GM12878 (cell line): ENCODE measurements around the gene PNISR. TPM values are rescaled to one million over a fixed set of nuclear protein-coding genes. Genes with fewer than 3 reads are reported as not detected.

Source experiments
- NFXL1 ChIP-seq: fragments of 450-650 bp; IDR thresholded peaks from 2 replicates; pipeline ENCODE4 v1.6.1; 2017; ENCODE audit warnings: antibody characterized with exemption, mild to moderate bottlenecking, borderline replicate concordance
- polyA plus RNA-seq, 11 experiments: library from polyadenylated mRNA; depleted of rRNA in 4 of 11; unstranded in 6 of 11; stranded (reverse) in 5 of 11; fragments of >200 nt; fragmentation: Nextera tagmentation in 4 of 11; fragmentation: Illumina TruSeq in 1 of 11; extraction: Ambion mirVana in 4 of 11; extraction: Trizol in 1 of 11; gene quantifications; 1 replicate in 1 of 11; 2 replicates in 10 of 11; pipeline versions ENCODE4 v1.2.1 to v1.2.3, GENCODE V29; 2011 to 2016; ENCODE audit warnings: inconsistent platforms in 2 of 11, missing spikeins in 2 of 11, low read depth in 1 of 11
- total RNA-seq, 4 experiments: library from RNA; depleted of rRNA in 3 of 4; stranded (reverse); fragments of >200 nt in 3 of 4; fragmentation: Illumina TruSeq in 1 of 4; extraction: Trizol in 1 of 4; gene quantifications; 2 replicates each; pipeline versions ENCODE4 v1.2.1 to v1.2.3, GENCODE V29; 2013 to 2021

Gene PNISR
- total and polyA plus RNA-seq, 10 of the 15 experiments (the other 5 are each of a cell fraction or from before 2014, with no cell fraction given), result 79.1 to 180 (median 105) TPM

DNA sequence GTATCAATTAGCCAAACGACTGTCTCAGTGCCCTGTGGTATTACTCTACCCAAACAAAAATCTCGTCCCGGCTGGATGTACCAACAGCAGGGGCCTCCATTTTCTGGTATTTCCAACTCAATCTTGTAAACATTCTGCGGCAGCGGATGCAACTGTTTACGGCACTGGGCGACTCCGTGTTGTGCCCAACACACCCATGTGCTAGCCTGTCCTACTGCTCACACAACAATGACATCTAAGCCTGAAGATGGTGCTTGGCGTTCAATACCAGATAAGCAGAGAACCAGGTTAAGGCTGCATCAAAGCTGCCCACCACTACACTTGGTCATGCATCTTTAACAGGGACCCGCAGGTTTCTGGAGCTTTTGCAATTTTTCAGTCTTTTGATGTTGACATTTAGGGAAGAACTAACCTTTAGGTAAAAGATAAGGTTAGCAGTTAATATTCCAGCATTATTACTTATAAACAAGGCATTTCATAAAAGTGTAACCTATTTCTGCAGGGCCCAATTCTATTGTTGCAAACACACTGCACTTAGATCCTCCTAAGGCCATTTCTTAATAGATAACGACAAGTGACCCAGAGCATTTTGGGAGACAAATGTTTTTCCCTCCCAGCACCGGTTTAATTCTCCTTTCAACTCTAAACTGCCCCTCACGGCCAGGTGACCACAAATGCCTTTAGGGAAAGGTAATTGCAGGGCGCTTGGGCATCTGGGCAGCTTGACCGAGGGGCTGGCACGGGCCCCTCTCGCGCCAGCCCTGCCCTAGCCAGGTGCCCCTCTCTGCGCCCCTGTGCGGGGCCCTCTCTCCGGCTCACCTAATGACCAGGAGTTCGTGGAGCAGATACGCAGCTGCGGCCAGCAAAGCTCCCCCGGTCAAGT, 76.6 kb downstream of the PNISR start (continued):
- no peak for TF ChIP-seq NFXL1

Other genes with a start within 250 kb of the PNISR start
- gene FAXC, start 75.6 kb downstream of the PNISR start, total RNA-seq (2014; rRNA removed), result not detected in 2 replicates
- not detected in 2 replicates for gene FAXC, start 75.6 kb downstream of the PNISR start, total RNA-seq (2014; rRNA removed; fragmentation: Illumina TruSeq; extraction: Trizol)
- not detected in 2 replicates for gene FAXC, start 75.6 kb downstream of the PNISR start, total RNA-seq (2021)
- gene FAXC, start 75.6 kb downstream of the PNISR start, polyA plus RNA-seq (2011; rRNA removed), result not detected in 2 replicates
- gene FAXC, start 75.6 kb downstream of the PNISR start, polyA plus RNA-seq (2014; fragmentation: Illumina TruSeq; extraction: Trizol), result not detected in 2 replicates
- gene FAXC, start 75.6 kb downstream of the PNISR start, polyA plus RNA-seq (2014; fragmentation: Nextera tagmentation; extraction: Ambion mirVana), result not detected
- gene FAXC, start 75.6 kb downstream of the PNISR start, polyA plus RNA-seq (2014; rRNA removed), result not detected in 2 replicates
- gene FAXC, start 75.6 kb downstream of the PNISR start, polyA plus RNA-seq (2016; fragmentation: Nextera tagmentation; extraction: Ambion mirVana), result not detected
- 9.3 and 10.7 TPM in 2 replicates for gene COQ3, start 31.1 kb downstream of the PNISR start, total RNA-seq (2014; rRNA removed)
- gene COQ3, start 31.1 kb downstream of the PNISR start, total RNA-seq (2014; rRNA removed; fragmentation: Illumina TruSeq; extraction: Trizol), result 13.6 and 14.1 TPM in 2 replicates
- gene COQ3, start 31.1 kb downstream of the PNISR start, total RNA-seq (2021), result 11.4 and 11.9 TPM in 2 replicates
- gene COQ3, start 31.1 kb downstream of the PNISR start, polyA plus RNA-seq (2011; rRNA removed), result 16.4 and 22.8 TPM in 2 replicates
- gene COQ3, start 31.1 kb downstream of the PNISR start, polyA plus RNA-seq (2014; fragmentation: Illumina TruSeq; extraction: Trizol), result 15.5 and 19.3 TPM in 2 replicates
- gene COQ3, start 31.1 kb downstream of the PNISR start, polyA plus RNA-seq (2014; fragmentation: Nextera tagmentation; extraction: Ambion mirVana), result 10 to 100 TPM; 43.3 to 50.6 TPM
- gene COQ3, start 31.1 kb downstream of the PNISR start, polyA plus RNA-seq (2014; rRNA removed), result 13.3 and 13.5 TPM in 2 replicates
- 10 to 100 TPM; 26.8 to 27.9 TPM for gene COQ3, start 31.1 kb downstream of the PNISR start, polyA plus RNA-seq (2016; fragmentation: Nextera tagmentation; extraction: Ambion mirVana)
- 12.9 and 16.6 TPM in 2 replicates for gene USP45, start 90.1 kb upstream of the PNISR start, total RNA-seq (2014; rRNA removed)
- 17.2 and 21.6 TPM in 2 replicates for gene USP45, start 90.1 kb upstream of the PNISR start, total RNA-seq (2014; rRNA removed; fragmentation: Illumina TruSeq; extraction: Trizol)
- 11.0 and 12.0 TPM in 2 replicates for gene USP45, start 90.1 kb upstream of the PNISR start, total RNA-seq (2021)
- 16.5 and 21.8 TPM in 2 replicates for gene USP45, start 90.1 kb upstream of the PNISR start, polyA plus RNA-seq (2011; rRNA removed)
- 17.4 and 24.3 TPM in 2 replicates for gene USP45, start 90.1 kb upstream of the PNISR start, polyA plus RNA-seq (2014; fragmentation: Illumina TruSeq; extraction: Trizol)
- 10 to 100 TPM; 13.0 to 14.1 TPM for gene USP45, start 90.1 kb upstream of the PNISR start, polyA plus RNA-seq (2014; fragmentation: Nextera tagmentation; extraction: Ambion mirVana)
- 9.6 and 10.4 TPM in 2 replicates for gene USP45, start 90.1 kb upstream of the PNISR start, polyA plus RNA-seq (2014; rRNA removed)
- 10 to 100 TPM; 12.3 to 16.0 TPM for gene USP45, start 90.1 kb upstream of the PNISR start, polyA plus RNA-seq (2016; fragmentation: Nextera tagmentation; extraction: Ambion mirVana)
- 85.1 and 104 TPM in 2 replicates for gene CCNC, start 143.4 kb upstream of the PNISR start, total RNA-seq (2014; rRNA removed)
- 105 and 111 TPM in 2 replicates for gene CCNC, start 143.4 kb upstream of the PNISR start, total RNA-seq (2014; rRNA removed; fragmentation: Illumina TruSeq; extraction: Trizol)
- gene CCNC, start 143.4 kb upstream of the PNISR start, total RNA-seq (2021), result 64.9 and 68.5 TPM in 2 replicates
- 99.7 and 145 TPM in 2 replicates for gene CCNC, start 143.4 kb upstream of the PNISR start, polyA plus RNA-seq (2011; rRNA removed)
- gene CCNC, start 143.4 kb upstream of the PNISR start, polyA plus RNA-seq (2014; fragmentation: Illumina TruSeq; extraction: Trizol), result 99.1 and 114 TPM in 2 replicates
- 100 to 1,000 TPM in 1 of 2 experiments, 10 to 100 TPM in 1; 82.3 to 168 TPM for gene CCNC, start 143.4 kb upstream of the PNISR start, polyA plus RNA-seq (2014; fragmentation: Nextera tagmentation; extraction: Ambion mirVana)
- gene CCNC, start 143.4 kb upstream of the PNISR start, polyA plus RNA-seq (2014; rRNA removed), result 50.3 and 68.5 TPM in 2 replicates
- gene CCNC, start 143.4 kb upstream of the PNISR start, polyA plus RNA-seq (2016; fragmentation: Nextera tagmentation; extraction: Ambion mirVana), result 100 to 1,000 TPM; 135 to 146 TPM
- 0.11 TPM in 1 of 2 replicates, not detected in the other for gene PRDM13, start 181.5 kb upstream of the PNISR start, total RNA-seq (2014; rRNA removed)
- gene PRDM13, start 181.5 kb upstream of the PNISR start, total RNA-seq (2014; rRNA removed; fragmentation: Illumina TruSeq; extraction: Trizol), result 0.05 TPM in 1 of 2 replicates, not detected in the other
- 0.15 TPM in 1 of 2 replicates, not detected in the other for gene PRDM13, start 181.5 kb upstream of the PNISR start, total RNA-seq (2021)
- not detected in 2 replicates for gene PRDM13, start 181.5 kb upstream of the PNISR start, polyA plus RNA-seq (2011; rRNA removed)
- gene PRDM13, start 181.5 kb upstream of the PNISR start, polyA plus RNA-seq (2014; fragmentation: Illumina TruSeq; extraction: Trizol), result not detected in 2 replicates
- under 1 TPM in 1 of 2 experiments, not detected in 1; 0.02 TPM for gene PRDM13, start 181.5 kb upstream of the PNISR start, polyA plus RNA-seq (2014; fragmentation: Nextera tagmentation; extraction: Ambion mirVana)
- 0.03 TPM in 2 replicates for gene PRDM13, start 181.5 kb upstream of the PNISR start, polyA plus RNA-seq (2014; rRNA removed)
- gene PRDM13, start 181.5 kb upstream of the PNISR start, polyA plus RNA-seq (2016; fragmentation: Nextera tagmentation; extraction: Ambion mirVana), result under 1 TPM in 1 of 2 experiments, not detected in 1; 0.04 TPM